Measurements from ENCODE around the gene RPP21.

DNA sequence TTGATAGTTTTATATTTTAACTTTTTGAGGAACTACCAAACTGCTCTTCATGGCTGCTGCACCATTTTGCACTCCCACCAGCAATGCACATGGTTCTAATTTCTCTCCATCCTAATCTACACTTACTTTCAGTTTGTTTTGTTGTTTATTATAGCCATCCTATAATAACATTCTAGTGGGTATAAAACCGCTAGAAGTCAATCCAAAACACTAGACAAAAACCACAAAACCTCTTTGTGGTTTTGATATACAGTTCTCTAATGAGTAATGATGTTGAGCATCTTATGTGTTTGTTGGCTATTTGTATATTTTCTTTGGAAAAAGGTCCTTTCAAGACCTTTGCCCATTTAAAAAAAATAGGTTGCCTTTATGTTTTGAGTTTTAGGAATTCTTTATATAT, 5.6 kb downstream of the RPP21 start:
- TF ChIP-seq, protein P1, sequence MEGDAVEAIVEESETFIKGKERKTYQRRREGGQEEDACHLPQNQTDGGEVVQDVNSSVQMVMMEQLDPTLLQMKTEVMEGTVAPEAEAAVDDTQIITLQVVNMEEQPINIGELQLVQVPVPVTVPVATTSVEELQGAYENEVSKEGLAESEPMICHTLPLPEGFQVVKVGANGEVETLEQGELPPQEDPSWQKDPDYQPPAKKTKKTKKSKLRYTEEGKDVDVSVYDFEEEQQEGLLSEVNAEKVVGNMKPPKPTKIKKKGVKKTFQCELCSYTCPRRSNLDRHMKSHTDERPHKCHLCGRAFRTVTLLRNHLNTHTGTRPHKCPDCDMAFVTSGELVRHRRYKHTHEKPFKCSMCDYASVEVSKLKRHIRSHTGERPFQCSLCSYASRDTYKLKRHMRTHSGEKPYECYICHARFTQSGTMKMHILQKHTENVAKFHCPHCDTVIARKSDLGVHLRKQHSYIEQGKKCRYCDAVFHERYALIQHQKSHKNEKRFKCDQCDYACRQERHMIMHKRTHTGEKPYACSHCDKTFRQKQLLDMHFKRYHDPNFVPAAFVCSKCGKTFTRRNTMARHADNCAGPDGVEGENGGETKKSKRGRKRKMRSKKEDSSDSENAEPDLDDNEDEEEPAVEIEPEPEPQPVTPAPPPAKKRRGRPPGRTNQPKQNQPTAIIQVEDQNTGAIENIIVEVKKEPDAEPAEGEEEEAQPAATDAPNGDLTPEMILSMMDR (IDR thresholded peaks at IDR 0.05; ENCODE audit: insufficient read depth, low read length, poor library complexity, severe bottlenecking) = no peak
- no peak for TF ChIP-seq EZH2phosphoT487 (conservative IDR thresholded peaks at IDR 0.05; ENCODE audit: low read length)

Measured in SU-DHL-6 (cell line).